GM23338 (cell line): ENCODE measurements around the gene PXT1. TPM values are rescaled to one million over a fixed set of nuclear protein-coding genes. Genes with fewer than 3 reads are reported as not detected.

Experiments
- ATAC-seq: fragments of 200-7000 bp; cut with Tn5 transposase; 3 replicates; pipeline ENCODE4 v1.9.1; 2020
- DNase-seq: peaks from one replicate; pipeline ENCODE4 v3.0.0-alpha.2; 2015; ENCODE audit warnings: low spot score
- H2AFZ ChIP-seq: fragments of 200-600 bp; sonication (generic); 2 replicates; pipeline ENCODE4 v1.8.0; 2016; ENCODE audit warnings: antibody characterized with exemption, mild to moderate bottlenecking, moderate library complexity
- H3F3A ChIP-seq: fragments of 200-600 bp; sonication (generic); replicated peaks from 2 replicates; pipeline ENCODE4 v1.8.0; 2017; ENCODE audit warnings: antibody characterized with exemption, mixed run types, low read depth
- H3K27ac ChIP-seq: fragments of 200-600 bp; sonication (generic); 2 replicates; pipeline ENCODE4 v1.6.1; 2016; ENCODE audit warnings: low read depth
- H3K27me3 ChIP-seq: fragments of 200-600 bp; sonication (generic); 2 replicates; pipeline ENCODE4 v1.8.0; 2016; ENCODE audit warnings: mild to moderate bottlenecking, mixed run types, moderate library complexity; ENCODE audit not compliant: insufficient read depth
- H3K36me3 ChIP-seq: fragments of 200-600 bp; sonication (generic); 2 replicates; pipeline ENCODE4 v1.8.0; 2016; ENCODE audit warnings: mild to moderate bottlenecking; ENCODE audit not compliant: insufficient read depth
- H3K4me1 ChIP-seq: fragments of 200-600 bp; sonication (generic); 2 replicates; pipeline ENCODE4 v1.8.0; 2016; ENCODE audit warnings: mild to moderate bottlenecking, moderate library complexity; ENCODE audit not compliant: insufficient read depth
- H3K4me2 ChIP-seq: fragments of 200-600 bp; sonication (generic); 2 replicates; pipeline ENCODE4 v1.7.1; 2017; ENCODE audit warnings: mixed run types
- H3K4me3 ChIP-seq: fragments of 200-600 bp; sonication (generic); 2 replicates; pipeline ENCODE4 v1.6.1; 2016; ENCODE audit warnings: mixed run types
- H3K79me2 ChIP-seq: fragments of 200-600 bp; sonication (generic); replicated peaks from 2 replicates; pipeline ENCODE4 v1.8.0; 2017; ENCODE audit warnings: mild to moderate bottlenecking; ENCODE audit not compliant: insufficient read depth
- H3K9me2 ChIP-seq: fragments of 200-600 bp; sonication (generic); 2 replicates; pipeline ENCODE4 v1.8.0; 2017; ENCODE audit not compliant: insufficient read depth
- H4K20me1 ChIP-seq: fragments of 200-600 bp; sonication (generic); replicated peaks from 2 replicates; pipeline ENCODE4 v1.8.0; 2017; ENCODE audit warnings: mild to moderate bottlenecking; ENCODE audit not compliant: insufficient read depth
- H3K27ac Mint-ChIP-seq: 2 replicates; pipeline ENCODE4 v1.8.0; 2020; ENCODE audit warnings: inconsistent platforms, mild to moderate bottlenecking, moderate library complexity, mixed read lengths
- H3K27me3 Mint-ChIP-seq: 3 replicates; pipeline ENCODE4 v1.8.0; 2022; ENCODE audit warnings: low read depth, mild to moderate bottlenecking, moderate library complexity, mixed read lengths, inconsistent platforms; ENCODE audit not compliant: insufficient read depth, poor library complexity
- H3K36me3 Mint-ChIP-seq: 3 replicates; pipeline ENCODE4 v1.8.0; 2021; ENCODE audit warnings: low read depth, mild to moderate bottlenecking, inconsistent platforms, moderate library complexity, mixed read lengths
- H3K4me1 Mint-ChIP-seq: 3 replicates; pipeline ENCODE4 v1.8.0; 2020; ENCODE audit warnings: mild to moderate bottlenecking, inconsistent platforms, mixed read lengths
- H3K4me3 Mint-ChIP-seq: 3 replicates; pipeline ENCODE4 v1.8.0; 2021; ENCODE audit warnings: moderate library complexity, mild to moderate bottlenecking, inconsistent platforms, mixed read lengths
- H3K9me3 Mint-ChIP-seq: 3 replicates; pipeline ENCODE4 v1.8.0; 2020; ENCODE audit warnings: moderate library complexity, mild to moderate bottlenecking, inconsistent platforms, mixed read lengths
- EZH2phosphoT487 ChIP-seq: fragments of 200-600 bp; sonication (generic); IDR thresholded peaks from one replicate; pipeline ENCODE4 v1.8.1; 2018; ENCODE audit warnings: antibody characterized with exemption; ENCODE audit not compliant: unreplicated experiment
- JUNB ChIP-seq: IDR thresholded peaks from one replicate; pipeline ENCODE4 v1.6.1; 2016; ENCODE audit warnings: antibody characterized with exemption; ENCODE audit not compliant: unreplicated experiment
- POLR2AphosphoS5 ChIP-seq: IDR thresholded peaks from 2 replicates; pipeline ENCODE4 v1.6.1; 2016; ENCODE audit warnings: antibody characterized with exemption, low read depth
- REST ChIP-seq: IDR thresholded peaks from one replicate; pipeline ENCODE4 v1.6.1; 2018; ENCODE audit warnings: antibody characterized with exemption; ENCODE audit not compliant: unreplicated experiment
- STAT1 ChIP-seq: IDR thresholded peaks from one replicate; pipeline ENCODE4 v1.6.1; 2016; ENCODE audit warnings: antibody characterized with exemption; ENCODE audit not compliant: unreplicated experiment
- ZNF114 ChIP-seq: fragments of 250-450 bp; sonication (Bioruptor Pico); IDR thresholded peaks from 2 replicates; pipeline ENCODE4 v1.5.0; 2020; ENCODE audit warnings: mild to moderate bottlenecking, moderate library complexity
- ZNF331 ChIP-seq: fragments of 250-450 bp; sonication (Bioruptor Pico); IDR thresholded peaks from 2 replicates; pipeline ENCODE4 v1.5.0; 2020; ENCODE audit warnings: low read depth, mild to moderate bottlenecking, moderate library complexity
- polyA plus RNA-seq: library from polyadenylated mRNA; unstranded; fragments of >200 nt; fragmentation: Nextera tagmentation; extraction: Ambion mirVana; gene quantifications from 2 replicates; pipeline ENCODE4 v1.2.1, GENCODE V29; 2016
- total RNA-seq: library from RNA; depleted of rRNA; stranded (reverse); fragments of >200 nt; shearing (Covaris generic); gene quantifications from 2 replicates; pipeline ENCODE4 v1.2.3, GENCODE V29; 2014
- TF ChIP-seq, protein P1 (sequence below): IDR thresholded peaks from 2 replicates; pipeline ENCODE4 v1.6.1; 2016; ENCODE audit warnings: antibody characterized with exemption

The PXT1 gene
- total and polyA plus RNA-seq, 2 experiments from 2014 or later: 0.14 TPM; not detected in 1

DNA sequence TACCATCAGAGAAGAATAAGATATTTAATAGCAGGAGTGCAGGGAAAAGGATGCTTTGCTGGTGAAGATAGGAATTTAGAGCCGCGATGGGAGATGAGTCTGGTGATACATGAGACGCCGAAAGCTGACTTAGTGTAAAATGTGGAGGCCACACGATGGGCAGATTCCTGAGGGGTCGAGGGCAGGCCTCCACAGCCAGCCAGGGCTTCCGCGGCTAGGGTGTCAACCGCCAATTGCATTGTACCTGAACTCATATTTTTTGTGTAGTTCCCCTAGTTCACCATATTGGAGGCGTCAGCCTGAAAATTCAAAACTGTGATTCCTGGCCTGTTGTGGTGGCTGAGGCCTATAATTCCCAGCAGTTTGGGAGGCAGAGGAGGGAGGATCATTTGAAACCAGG lies 63.7 kb downstream of the PXT1 start:
- TF ChIP-seq EZH2phosphoT487: no peak
- TF ChIP-seq REST: no peak
- no peak for TF ChIP-seq POLR2AphosphoS5
- no peaks in the 10 kb centered on the region for H3K27me3 ChIP-seq
- H3K9me3 Mint-ChIP-seq: no peaks in the 10 kb centered on the region

GRCh38 chr6:36378243-36378920 lies 64.3 kb downstream of the PXT1 start:
- Histone ChIP-seq H3K4me1 (0 out of 2 replicates have a peak, but pooled peaks cover 10% of the 10 kb centered on the region), H3K27me3 (no peaks in the 10 kb centered on the region), H3K36me3 (no peaks in the 10 kb centered on the region), H3K9me2 (no peaks in the 10 kb centered on the region), H3K27ac (no peak overlapping the region), H3K4me2 (no peak overlapping the region), H3F3A (no peaks in the 10 kb centered on the region), H2AFZ (no peak overlapping the region), H3K79me2 (no peaks in the 10 kb centered on the region), H3K4me3 (no peak overlapping the region), H4K20me1 (no peaks in the 10 kb centered on the region)
- no peaks in the 10 kb centered on the region for H3K9me3 Mint-ChIP-seq
- peaks cover 3% of the 10 kb centered on the region for H3K27me3 Mint-ChIP-seq
- no peaks in the 10 kb centered on the region for H3K36me3 Mint-ChIP-seq
- DNase-seq (no peak), ATAC-seq (no peak)
- H3K27ac Mint-ChIP-seq: no peak overlapping the region
- H3K4me3 Mint-ChIP-seq: no peak overlapping the region
- H3K4me1 Mint-ChIP-seq: peaks cover 25% of the 10 kb centered on the region
- TF ChIP-seq REST (no peak), STAT1 (no peak), EZH2phosphoT487 (no peak), JUNB (no peak), ZNF114 (CRISPR knock-in tag) (no peak), POLR2AphosphoS5 (no peak), ZNF331 (no peak)
- TF ChIP-seq, protein P1, sequence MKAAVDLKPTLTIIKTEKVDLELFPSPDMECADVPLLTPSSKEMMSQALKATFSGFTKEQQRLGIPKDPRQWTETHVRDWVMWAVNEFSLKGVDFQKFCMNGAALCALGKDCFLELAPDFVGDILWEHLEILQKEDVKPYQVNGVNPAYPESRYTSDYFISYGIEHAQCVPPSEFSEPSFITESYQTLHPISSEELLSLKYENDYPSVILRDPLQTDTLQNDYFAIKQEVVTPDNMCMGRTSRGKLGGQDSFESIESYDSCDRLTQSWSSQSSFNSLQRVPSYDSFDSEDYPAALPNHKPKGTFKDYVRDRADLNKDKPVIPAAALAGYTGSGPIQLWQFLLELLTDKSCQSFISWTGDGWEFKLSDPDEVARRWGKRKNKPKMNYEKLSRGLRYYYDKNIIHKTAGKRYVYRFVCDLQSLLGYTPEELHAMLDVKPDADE: no peak

More for the DNA sequence above, 63.7 kb downstream of the PXT1 start:
- Histone ChIP-seq H4K20me1 (no peaks in the 10 kb centered on the region), H3K4me3 (no peak overlapping the region), H3K36me3 (no peaks in the 10 kb centered on the region), H3K4me1 (0 out of 2 replicates have a peak, but pooled peaks cover 7% of the 10 kb centered on the region), H3F3A (no peaks in the 10 kb centered on the region), H3K79me2 (no peaks in the 10 kb centered on the region), H3K9me2 (no peaks in the 10 kb centered on the region), H3K4me2 (no peak overlapping the region), H3K27ac (no peak overlapping the region), H2AFZ (no peak overlapping the region)
- Mint-ChIP-seq H3K27me3 (peaks cover 5% of the 10 kb centered on the region), H3K4me1 (peaks cover 25% of the 10 kb centered on the region), H3K36me3 (no peaks in the 10 kb centered on the region), H3K27ac (no peak overlapping the region), H3K4me3 (no peak overlapping the region)
- DNase-seq (no peak), ATAC-seq (no peak)
